Stimulated activated CD8-positive, alpha-beta memory T cell treated with anti-CD3 and anti-CD28 coated beads, Interleukin-12 subunit alpha, Interleukin-12 subunit beta, amount 100 ng/mL, for 4 hours (primary cell): ENCODE data around the gene GLTPD2.
A peak's percentile ranks its signal among the peaks of the same experiment; 100 is the strongest.

Experiments used
- DNase-seq: peaks from one replicate; pipeline ENCODE4 v3.0.0-alpha.2; 2020; ENCODE audit warnings: low read depth

The GLTPD2 gene

GRCh38 chr17:4788807-4789700, at the start of gene GLTPD2:
GLTPD2 (plus strand) TSS chr17:4788964; CDS start chr17:4789012, 48 bp downstream.
- DNase-seq = no peak

GRCh38 chr17:4739122-4740024, 49.4 kb upstream of the GLTPD2 start, which contains the start of the genes CXCL16 and ZMYND15:
CXCL16 (minus strand) TSS chr17:4739928; CDS start chr17:4739339, 589 bp downstream.
ZMYND15 (plus strand) TSS chr17:4739833; CDS start chr17:4740549, 716 bp downstream.
- peak; percentile 45 for DNase-seq

- no peak for DNase-seq
Observed at GRCh38 chr17:4740025-4740351, 48.8 kb upstream of the GLTPD2 start.

GRCh38 chr17:4740584-4740983, 48.2 kb upstream of the GLTPD2 start:
- DNase-seq = no peak

GRCh38 chr17:4741544-4741943, 47.2 kb upstream of the GLTPD2 start:
- DNase-seq = no peak

GRCh38 chr17:4742133-4742532, 46.6 kb upstream of the GLTPD2 start:
- no peak for DNase-seq

GRCh38 chr17:4742629-4743028, 46.1 kb upstream of the GLTPD2 start:
- no peak for DNase-seq

GRCh38 chr17:4743216-4743615, 45.5 kb upstream of the GLTPD2 start:
- DNase-seq = no peak

GRCh38 chr17:4743898-4744297, 44.9 kb upstream of the GLTPD2 start:
- DNase-seq = no peak

- DNase-seq = no peak
Observed at GRCh38 chr17:4744999-4745969, 43.5 kb upstream of the GLTPD2 start.

- DNase-seq = no peak
Observed at GRCh38 chr17:4747847-4748246, 40.9 kb upstream of the GLTPD2 start.

GRCh38 chr17:4748686-4749085, 40.1 kb upstream of the GLTPD2 start:
- DNase-seq = no peak

- DNase-seq = no peak
Observed at GRCh38 chr17:4750606-4751005, 38.2 kb upstream of the GLTPD2 start.

- no peak for DNase-seq
Observed at GRCh38 chr17:4751932-4752331, 36.8 kb upstream of the GLTPD2 start.

- DNase-seq = no peak
Observed at GRCh38 chr17:4753392-4753791, 35.4 kb upstream of the GLTPD2 start.

GRCh38 chr17:4759776-4760236, 29.0 kb upstream of the GLTPD2 start:
- no peak for DNase-seq

GRCh38 chr17:4764595-4764994, 24.2 kb upstream of the GLTPD2 start:
- no peak for DNase-seq

- DNase-seq = no peak
Observed at GRCh38 chr17:4766201-4766600, 22.6 kb upstream of the GLTPD2 start.

GRCh38 chr17:4766723-4767122, 22.0 kb upstream of the GLTPD2 start:
- no peak for DNase-seq

- no peak for DNase-seq
Observed at GRCh38 chr17:4768298-4768697, 20.5 kb upstream of the GLTPD2 start.

- DNase-seq = no peak
Observed at GRCh38 chr17:4769628-4770027, 19.1 kb upstream of the GLTPD2 start.
